B cell (primary cell): ENCODE results near the gene LAMP5.

Source experiments
- CTCF ChIP-seq: fragments of 200-600 bp; IDR thresholded peaks from one replicate; pipeline ENCODE4 v1.8.0; 2022; ENCODE audit warnings: antibody characterized with exemption, mild to moderate bottlenecking
- EZH2 ChIP-seq: IDR thresholded peaks from 2 replicates; pipeline ENCODE4 v1.6.1; 2012; ENCODE audit warnings: borderline replicate concordance, low read depth, mild to moderate bottlenecking, moderate library complexity, low read length; ENCODE audit not compliant: insufficient read depth, poor library complexity, severe bottlenecking

DNA sequence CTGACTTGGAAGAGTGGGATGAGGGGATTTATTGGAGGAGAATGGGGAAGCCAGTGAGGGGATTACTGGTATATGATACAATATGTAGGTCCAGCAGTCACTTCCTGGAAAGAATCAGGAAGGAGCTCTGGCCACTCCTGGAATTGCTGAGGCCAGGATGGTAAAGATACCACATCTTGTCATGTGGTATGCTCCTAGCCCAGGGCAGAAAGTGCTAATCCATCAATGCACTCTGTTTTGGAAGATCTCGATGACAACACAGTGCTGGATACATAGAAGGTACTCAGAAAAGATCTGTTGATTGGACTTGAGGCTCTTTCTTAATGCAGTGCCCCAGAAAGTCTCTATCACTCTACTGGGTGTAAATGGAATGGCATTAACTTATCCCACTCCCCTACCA lies 52.6 kb downstream of the LAMP5 start:
- TF ChIP-seq CTCF = no peak
- TF ChIP-seq EZH2 = no peak
